Activated T-cell treated with anti-CD3 and anti-CD28 coated beads for 4 hours (primary cell): ENCODE measurements around the gene ARHGAP42.

ENCODE experiments used
- DNase-seq: peaks from one replicate; pipeline ENCODE4 v3.0.0-alpha.2; 2020

Gene ARHGAP42

GRCh38 chr11:100808904-100809491 lies 121.9 kb downstream of the ARHGAP42 start:
- DNase-seq = no peak

- DNase-seq = no peak
These were observed 123.1 kb downstream of the ARHGAP42 start for GRCh38 chr11:100810146-100810545.

- DNase-seq = no peak
These were observed 123.6 kb downstream of the ARHGAP42 start for GRCh38 chr11:100810666-100811065.

- DNase-seq = no peak
These were observed 125.4 kb downstream of the ARHGAP42 start for GRCh38 chr11:100812517-100812916.

- DNase-seq = no peak
These were observed 128.8 kb downstream of the ARHGAP42 start for GRCh38 chr11:100815787-100816330.

GRCh38 chr11:100816823-100817222 lies 129.7 kb downstream of the ARHGAP42 start:
- DNase-seq = no peak

GRCh38 chr11:100817620-100818019 lies 130.5 kb downstream of the ARHGAP42 start:
- DNase-seq = no peak

- DNase-seq = no peak
These were observed 133.5 kb downstream of the ARHGAP42 start for GRCh38 chr11:100820621-100821020.

- no peak for DNase-seq
These were observed 134.1 kb downstream of the ARHGAP42 start for GRCh38 chr11:100821198-100821597.

- DNase-seq = no peak
These were observed 136.3 kb downstream of the ARHGAP42 start for GRCh38 chr11:100823360-100823759.

- no peak for DNase-seq
These were observed 137.1 kb downstream of the ARHGAP42 start for GRCh38 chr11:100824041-100824809.

- no peak for DNase-seq
These were observed 138.5 kb downstream of the ARHGAP42 start for GRCh38 chr11:100825626-100826025.

- DNase-seq = no peak
These were observed 141.0 kb downstream of the ARHGAP42 start for GRCh38 chr11:100827934-100828661.

GRCh38 chr11:100830274-100830673 lies 143.2 kb downstream of the ARHGAP42 start:
- DNase-seq = no peak

GRCh38 chr11:100830978-100831732 lies 144.1 kb downstream of the ARHGAP42 start:
- DNase-seq = no peak

- no peak for DNase-seq
These were observed 144.9 kb downstream of the ARHGAP42 start for GRCh38 chr11:100831929-100832494.

GRCh38 chr11:100832829-100833228 lies 145.7 kb downstream of the ARHGAP42 start:
- no peak for DNase-seq

GRCh38 chr11:100833276-100833675 lies 146.2 kb downstream of the ARHGAP42 start:
- DNase-seq = no peak

GRCh38 chr11:100835854-100836253 lies 148.8 kb downstream of the ARHGAP42 start:
- DNase-seq = no peak

- no peak for DNase-seq
These were observed 150.2 kb downstream of the ARHGAP42 start for GRCh38 chr11:100837311-100837710.

GRCh38 chr11:100841711-100842407 lies 154.8 kb downstream of the ARHGAP42 start:
- DNase-seq = no peak

- no peak for DNase-seq
These were observed 160.7 kb downstream of the ARHGAP42 start for GRCh38 chr11:100847696-100848216.
